ENCODE results near the gene ARL8A. TPM values are rescaled to one million over a fixed set of nuclear protein-coding genes. Genes with fewer than 3 reads are reported as not detected.

Gene ARL8A
- total RNA-seq, 2 experiments from 2014 or later = 25.1 to 44.6 TPM

DNA sequence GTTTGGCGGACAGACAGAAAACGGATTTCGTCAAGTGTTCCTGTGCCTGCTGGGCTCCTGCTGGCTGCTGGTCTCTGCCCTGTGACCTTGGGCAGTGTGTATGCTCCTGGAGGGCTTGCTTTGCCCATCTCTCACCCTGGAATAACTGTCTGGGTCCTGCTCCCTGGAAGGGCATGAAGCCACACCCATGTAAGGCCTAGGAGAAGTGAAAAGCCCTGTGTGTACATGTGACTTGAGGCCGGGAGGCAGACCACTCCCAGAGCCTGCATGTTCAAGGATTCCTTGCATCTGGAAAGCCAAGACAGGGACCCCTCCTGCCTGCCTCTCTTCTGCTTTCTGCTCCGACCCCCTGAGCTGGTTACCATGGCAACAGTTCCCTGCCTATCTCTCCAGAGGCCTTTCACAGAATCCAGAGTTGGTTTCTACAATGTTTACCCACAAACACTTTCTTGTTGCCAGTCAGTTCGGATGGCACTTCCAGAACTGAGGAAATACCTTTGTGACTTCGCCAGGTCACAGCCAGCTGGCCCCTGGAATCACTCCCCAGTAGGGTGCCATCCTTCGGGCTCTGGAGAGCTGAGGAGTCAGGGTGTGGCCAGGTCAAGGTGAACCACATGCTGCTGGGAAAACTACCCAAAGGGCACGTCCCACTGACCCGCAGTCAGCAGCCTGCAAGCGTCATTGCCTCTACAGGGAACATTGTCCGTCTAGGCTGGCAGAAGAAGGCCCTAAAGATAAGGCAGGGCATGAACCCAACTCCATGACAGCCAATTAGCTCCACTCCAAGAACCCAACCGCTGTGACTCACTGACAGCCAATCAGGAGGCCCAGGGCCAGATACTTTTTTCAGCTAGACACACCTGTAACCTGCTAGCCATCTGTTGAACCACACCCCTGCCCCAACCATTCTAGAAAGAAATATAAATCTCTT is 36.5 kb downstream of the ARL8A start:
- no peaks in the 10 kb centered on the region for H3K79me2 ChIP-seq (ENCODE audit: insufficient read depth, low read depth, low read length)
- no peak for TF ChIP-seq EZH2phosphoT487 (IDR thresholded peaks at IDR 0.05; ENCODE audit: borderline replicate concordance, low read depth, low read length)
- TF ChIP-seq, protein P1, sequence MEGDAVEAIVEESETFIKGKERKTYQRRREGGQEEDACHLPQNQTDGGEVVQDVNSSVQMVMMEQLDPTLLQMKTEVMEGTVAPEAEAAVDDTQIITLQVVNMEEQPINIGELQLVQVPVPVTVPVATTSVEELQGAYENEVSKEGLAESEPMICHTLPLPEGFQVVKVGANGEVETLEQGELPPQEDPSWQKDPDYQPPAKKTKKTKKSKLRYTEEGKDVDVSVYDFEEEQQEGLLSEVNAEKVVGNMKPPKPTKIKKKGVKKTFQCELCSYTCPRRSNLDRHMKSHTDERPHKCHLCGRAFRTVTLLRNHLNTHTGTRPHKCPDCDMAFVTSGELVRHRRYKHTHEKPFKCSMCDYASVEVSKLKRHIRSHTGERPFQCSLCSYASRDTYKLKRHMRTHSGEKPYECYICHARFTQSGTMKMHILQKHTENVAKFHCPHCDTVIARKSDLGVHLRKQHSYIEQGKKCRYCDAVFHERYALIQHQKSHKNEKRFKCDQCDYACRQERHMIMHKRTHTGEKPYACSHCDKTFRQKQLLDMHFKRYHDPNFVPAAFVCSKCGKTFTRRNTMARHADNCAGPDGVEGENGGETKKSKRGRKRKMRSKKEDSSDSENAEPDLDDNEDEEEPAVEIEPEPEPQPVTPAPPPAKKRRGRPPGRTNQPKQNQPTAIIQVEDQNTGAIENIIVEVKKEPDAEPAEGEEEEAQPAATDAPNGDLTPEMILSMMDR (conservative IDR thresholded peaks at IDR 0.05; ENCODE audit: low read length) = no peak
- peaks cover under 1% of the 10 kb centered on the region for H3K4me1 ChIP-seq (ENCODE audit: insufficient read depth, low read length, poor library complexity, severe bottlenecking)
- no peak overlapping the region for H3K4me3 ChIP-seq (ENCODE audit: low read depth, low read length, poor library complexity, severe bottlenecking)
- H4K20me1 ChIP-seq (ENCODE audit: insufficient read depth, low read length) = no peaks in the 10 kb centered on the region
- no peaks in the 10 kb centered on the region for H3K9me2 ChIP-seq (ENCODE audit: insufficient read depth, low read length)
- CTCF ChIA-PET (ENCODE audit: unreplicated experiment) = no interaction called here
- intact Hi-C loops (cut with micrococcal nuclease; ENCODE audit: unreplicated experiment) = no loop called here
- no peaks in the 10 kb centered on the region for H3K9me3 ChIP-seq (ENCODE audit: low read length)
- POLR2A ChIA-PET = no interaction called here
- H3K36me3 ChIP-seq (ENCODE audit: insufficient read depth, low read length) = no peaks in the 10 kb centered on the region
- BruUV-seq (replicated peaks) = no TSS peak
- no peak overlapping the region for H2AFZ ChIP-seq (ENCODE audit: low read length)
- no peak for DNase-seq (ENCODE audit: low spot score)
- H3K4me2 ChIP-seq (ENCODE audit: low read length) = no peak overlapping the region
- no peak overlapping the region for H3K27ac ChIP-seq (ENCODE audit: low read depth, low read length, poor library complexity, severe bottlenecking)

GRCh38 chr1:202107321-202107761 is 37.2 kb downstream of the ARL8A start:
- intact Hi-C loops (cut with micrococcal nuclease; ENCODE audit: unreplicated experiment) = no loop called here
- Histone ChIP-seq H3K4me2 (ENCODE audit: low read length) (no peak overlapping the region), H3K9me3 (ENCODE audit: low read length) (no peaks in the 10 kb centered on the region), H3K4me1 (ENCODE audit: insufficient read depth, low read length, poor library complexity, severe bottlenecking) (no peaks in the 10 kb centered on the region), H3K9me2 (ENCODE audit: insufficient read depth, low read length) (no peaks in the 10 kb centered on the region), H3K36me3 (ENCODE audit: insufficient read depth, low read length) (no peaks in the 10 kb centered on the region), H2AFZ (ENCODE audit: low read length) (no peak overlapping the region), H4K20me1 (ENCODE audit: insufficient read depth, low read length) (no peaks in the 10 kb centered on the region), H3K27ac (ENCODE audit: low read depth, low read length, poor library complexity, severe bottlenecking) (no peak overlapping the region), H3K4me3 (ENCODE audit: low read depth, low read length, poor library complexity, severe bottlenecking) (no peak overlapping the region), H3K79me2 (ENCODE audit: insufficient read depth, low read depth, low read length) (no peaks in the 10 kb centered on the region)
- no peak for DNase-seq (ENCODE audit: low spot score)
- POLR2A ChIA-PET = no interaction called here
- BruUV-seq (replicated peaks) = no TSS peak
- no peak for TF ChIP-seq EZH2phosphoT487 (IDR thresholded peaks at IDR 0.05; ENCODE audit: borderline replicate concordance, low read depth, low read length)
- TF ChIP-seq, protein P1 (conservative IDR thresholded peaks at IDR 0.05; ENCODE audit: low read length) = no peak
- CTCF ChIA-PET (ENCODE audit: unreplicated experiment) = no interaction called here
